Upper lobe of right lung (tissue), 1 donor: ENCODE measurements around the gene CFAP54. TPM values are rescaled to one million over a fixed set of nuclear protein-coding genes. Genes with fewer than 3 reads are reported as not detected.
"Not testable (repeated sequence)": the region's sequence is repeated elsewhere in the genome, so short reads cannot be mapped to it uniquely, and the experiment has no call there.

Experiments
- ATAC-seq: fragments of 200-7000 bp; cut with Tn5 transposase; one replicate; pipeline ENCODE4 v1.9.1; 2020; ENCODE audit warnings: mild to moderate bottlenecking, moderate library complexity
- DNase-seq: peaks from one replicate; pipeline ENCODE4 v3.0.0-alpha.2; 2020
- H3K27ac ChIP-seq: fragments of 200-600 bp; one replicate; pipeline ENCODE4 v1.8.0; 2022
- H3K27me3 ChIP-seq: fragments of 200-600 bp; one replicate; pipeline ENCODE4 v1.8.0; 2022; ENCODE audit warnings: mild to moderate bottlenecking
- H3K36me3 ChIP-seq: fragments of 200-600 bp; one replicate; pipeline ENCODE4 v1.8.0; 2022
- H3K4me1 ChIP-seq: fragments of 200-600 bp; one replicate; pipeline ENCODE4 v1.8.0; 2022
- H3K4me3 ChIP-seq: fragments of 200-600 bp; one replicate; pipeline ENCODE4 v1.8.0; 2022; ENCODE audit warnings: mild to moderate bottlenecking
- H3K9me3 ChIP-seq: fragments of 200-600 bp; one replicate; pipeline ENCODE4 v1.8.0; 2022
- intact Hi-C: fragments of 100-400 bp; cut with DNase I; formaldehyde crosslinking; loops from one replicate; pipeline ENCODE4 v1.11.0; 2022
- total RNA-seq: library from RNA; stranded (reverse); fragmentation: NEBNext Ultra II Directional; extraction: Animal tissue kit (Norgen Biotek cat#: 25700); gene quantifications from one replicate; pipeline ENCODE4 v1.2.1, GENCODE V29; 2021
- TF ChIP-seq, protein P1 (sequence below): fragments of 200-600 bp; IDR thresholded peaks from one replicate; pipeline ENCODE4 v1.8.0; 2022; ENCODE audit warnings: antibody characterized with exemption
- donor health status: DM: no; HTN: yes; CAD: no; lungs with severe emphysema.

The CFAP54 gene
- total RNA-seq, 1 donor from 2014 or later = 0.75 TPM

DNA sequence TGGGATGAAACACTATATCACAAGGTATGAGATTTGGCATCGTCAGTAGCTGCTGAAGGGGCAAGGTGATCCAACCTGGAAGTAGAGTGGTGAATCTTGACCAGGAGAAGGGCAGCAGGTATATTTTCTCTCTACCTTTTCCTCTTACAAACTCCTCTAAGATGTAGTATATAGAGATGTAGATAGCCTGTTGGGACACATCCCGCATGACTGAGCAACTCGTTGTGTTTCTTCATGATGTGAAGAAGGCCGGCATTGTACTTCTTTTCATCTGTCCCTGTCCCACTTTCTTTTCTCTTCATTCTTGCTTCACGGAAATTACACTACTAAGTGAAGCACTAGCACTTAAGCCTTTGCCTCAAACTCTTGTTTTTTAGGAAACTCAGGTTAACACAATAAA is 7.3 kb upstream of the CFAP54 start:
- intact Hi-C loops = no loop called here
- H3K27ac ChIP-seq = no peak overlapping the region
- H3K4me1 ChIP-seq = no peaks in the 10 kb centered on the region

GRCh38 chr12:96483116-96483515 is 6.3 kb upstream of the CFAP54 start:
- H3K9me3 ChIP-seq = no peaks in the 10 kb centered on the region
- H3K36me3 ChIP-seq = no peaks in the 10 kb centered on the region
- TF ChIP-seq, protein P1, sequence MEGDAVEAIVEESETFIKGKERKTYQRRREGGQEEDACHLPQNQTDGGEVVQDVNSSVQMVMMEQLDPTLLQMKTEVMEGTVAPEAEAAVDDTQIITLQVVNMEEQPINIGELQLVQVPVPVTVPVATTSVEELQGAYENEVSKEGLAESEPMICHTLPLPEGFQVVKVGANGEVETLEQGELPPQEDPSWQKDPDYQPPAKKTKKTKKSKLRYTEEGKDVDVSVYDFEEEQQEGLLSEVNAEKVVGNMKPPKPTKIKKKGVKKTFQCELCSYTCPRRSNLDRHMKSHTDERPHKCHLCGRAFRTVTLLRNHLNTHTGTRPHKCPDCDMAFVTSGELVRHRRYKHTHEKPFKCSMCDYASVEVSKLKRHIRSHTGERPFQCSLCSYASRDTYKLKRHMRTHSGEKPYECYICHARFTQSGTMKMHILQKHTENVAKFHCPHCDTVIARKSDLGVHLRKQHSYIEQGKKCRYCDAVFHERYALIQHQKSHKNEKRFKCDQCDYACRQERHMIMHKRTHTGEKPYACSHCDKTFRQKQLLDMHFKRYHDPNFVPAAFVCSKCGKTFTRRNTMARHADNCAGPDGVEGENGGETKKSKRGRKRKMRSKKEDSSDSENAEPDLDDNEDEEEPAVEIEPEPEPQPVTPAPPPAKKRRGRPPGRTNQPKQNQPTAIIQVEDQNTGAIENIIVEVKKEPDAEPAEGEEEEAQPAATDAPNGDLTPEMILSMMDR = no peak
- H3K4me3 ChIP-seq = no peak overlapping the region
- H3K27me3 ChIP-seq = no peaks in the 10 kb centered on the region
- intact Hi-C loops = no loop called here
- DNase-seq (no peak), ATAC-seq (no peak)
- H3K27ac ChIP-seq = no peak overlapping the region
- no peaks in the 10 kb centered on the region for H3K4me1 ChIP-seq

More for the DNA sequence above, 7.3 kb upstream of the CFAP54 start:
- Histone ChIP-seq H3K27me3 (no peaks in the 10 kb centered on the region), H3K9me3 (no peaks in the 10 kb centered on the region), H3K36me3 (no peaks in the 10 kb centered on the region), H3K4me3 (no peak overlapping the region)
- no peak for ATAC-seq
- TF ChIP-seq, protein P1 = no peak
- no peak for DNase-seq

DNA sequence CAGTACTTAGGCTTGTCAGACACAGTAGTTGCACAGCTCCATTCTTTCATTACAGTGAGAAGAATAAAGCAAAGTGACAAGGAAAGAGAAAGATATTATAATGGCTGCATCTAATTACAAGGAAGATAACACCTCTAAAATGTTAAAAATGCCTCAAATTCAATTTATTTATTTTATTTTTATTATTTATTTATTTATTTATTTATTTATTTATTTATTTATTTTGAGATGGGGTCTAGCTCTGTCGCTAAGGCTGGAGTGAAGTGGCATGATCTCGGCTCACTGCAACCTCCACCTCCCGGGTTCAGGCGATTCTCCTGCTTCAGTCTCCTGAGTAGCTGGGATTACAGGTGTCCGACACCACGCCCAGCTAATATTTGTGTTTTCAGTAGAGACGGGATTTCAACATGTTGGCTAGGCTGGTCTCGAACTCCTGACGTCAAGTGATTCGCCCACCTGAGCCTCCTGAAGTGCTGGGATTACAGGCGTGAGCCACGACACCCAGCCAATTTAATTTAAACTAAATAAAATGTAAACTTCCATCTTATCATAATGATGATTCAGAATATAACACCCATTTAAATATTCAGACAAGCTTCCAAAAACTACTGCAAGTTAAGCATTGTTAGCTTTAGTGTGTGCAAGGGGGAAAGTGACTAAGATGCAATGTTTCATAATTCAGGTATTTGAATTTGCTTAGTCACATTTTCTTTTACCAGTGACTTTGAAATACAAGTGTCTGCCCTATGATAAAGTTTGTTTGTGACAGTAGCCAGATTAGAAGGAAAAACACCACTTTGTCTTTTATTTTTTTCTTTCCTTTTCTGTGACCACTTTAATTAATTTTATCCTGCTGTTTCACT is 2.4 kb upstream of the CFAP54 start:
- no peak overlapping the region for H3K4me3 ChIP-seq
- intact Hi-C loops = no loop called here
- TF ChIP-seq, protein P1 = no peak
- no peaks in the 10 kb centered on the region for H3K27me3 ChIP-seq
- DNase-seq (no peak), ATAC-seq (no peak)
- no peaks in the 10 kb centered on the region for H3K9me3 ChIP-seq
- H3K4me1 ChIP-seq = peaks cover 8% of the 10 kb centered on the region
- H3K36me3 ChIP-seq = no peaks in the 10 kb centered on the region
- H3K27ac ChIP-seq = no peak overlapping the region

- H3K27ac ChIP-seq = no peak overlapping the region
- H3K9me3 ChIP-seq = no peaks in the 10 kb centered on the region
- DNase-seq = no peak
- ATAC-seq = no peak
- intact Hi-C loops = no loop called here
- H3K4me3 ChIP-seq = no peak overlapping the region
- H3K4me1 ChIP-seq = peaks cover 8% of the 10 kb centered on the region
- TF ChIP-seq, protein P1 = no peak
- H3K27me3 ChIP-seq = no peaks in the 10 kb centered on the region
- no peaks in the 10 kb centered on the region for H3K36me3 ChIP-seq
These were observed 1.7 kb upstream of the CFAP54 start for GRCh38 chr12:96487634-96488033.

DNA sequence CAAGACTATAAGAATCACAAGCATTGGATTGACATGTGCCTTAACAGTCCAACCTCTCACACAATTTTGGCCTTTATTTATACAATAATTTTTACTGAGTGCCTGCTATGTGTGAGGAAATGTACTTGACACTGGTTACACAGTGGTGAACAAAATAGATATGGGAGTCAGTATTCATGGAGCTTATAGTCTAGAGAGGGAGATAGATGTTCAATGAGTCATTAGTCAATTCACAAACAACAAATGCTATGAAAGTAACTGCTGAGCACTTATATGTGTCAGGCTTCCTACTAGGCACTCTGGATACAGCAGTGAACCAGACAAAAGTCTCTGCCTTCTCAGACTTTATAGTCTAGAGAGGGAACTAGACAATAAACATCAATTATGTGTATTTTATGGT is 3.7 kb downstream of the CFAP54 start:
- ATAC-seq = no peak
- Histone ChIP-seq H3K27me3 (no peaks in the 10 kb centered on the region), H3K9me3 (no peaks in the 10 kb centered on the region), H3K36me3 (no peaks in the 10 kb centered on the region), H3K27ac (no peak overlapping the region), H3K4me1 (peaks cover 8% of the 10 kb centered on the region), H3K4me3 (no peak overlapping the region)
- intact Hi-C loops = no loop called here
- TF ChIP-seq, protein P1 = no peak
- DNase-seq = no peak

GRCh38 chr12:96494154-96494553 is 4.8 kb downstream of the CFAP54 start:
- H3K4me3 ChIP-seq, DNase-seq, H3K36me3 ChIP-seq, H3K4me1 ChIP-seq, H3K9me3 ChIP-seq, intact Hi-C loops, ATAC-seq, H3K27me3 ChIP-seq, H3K27ac ChIP-seq: not testable (repeated sequence)
